ENCODE results near the gene NBEAL1.
"Not testable (repeated sequence)": the region's sequence is repeated elsewhere in the genome, so short reads cannot be mapped to it uniquely, and the experiment has no call there.

The NBEAL1 gene

GRCh38 chr2:203040966-203041521 lies 26.4 kb downstream of the NBEAL1 start:
- DNase-seq: no peak

GRCh38 chr2:203042178-203042577 lies 27.5 kb downstream of the NBEAL1 start:
- no peak for DNase-seq

GRCh38 chr2:203043226-203043625 lies 28.6 kb downstream of the NBEAL1 start:
- no peak for DNase-seq

- no peak for DNase-seq
These were observed 31.2 kb downstream of the NBEAL1 start for GRCh38 chr2:203045867-203046266.

- no peak for DNase-seq
These were observed 37.9 kb downstream of the NBEAL1 start for GRCh38 chr2:203052539-203052938.

GRCh38 chr2:203059567-203060240 lies 45.0 kb downstream of the NBEAL1 start:
- no peak for DNase-seq

GRCh38 chr2:203061346-203061745 lies 46.7 kb downstream of the NBEAL1 start:
- DNase-seq: no peak

GRCh38 chr2:203062126-203062525 lies 47.5 kb downstream of the NBEAL1 start:
- DNase-seq: no peak

GRCh38 chr2:203066519-203067091 lies 51.9 kb downstream of the NBEAL1 start:
- DNase-seq: not testable (repeated sequence)

- no peak for DNase-seq
These were observed 56.0 kb downstream of the NBEAL1 start for GRCh38 chr2:203070701-203071100.

- DNase-seq: no peak
These were observed 56.5 kb downstream of the NBEAL1 start for GRCh38 chr2:203071148-203071547.

- no peak for DNase-seq
These were observed 57.7 kb downstream of the NBEAL1 start for GRCh38 chr2:203072371-203072770.

- DNase-seq: no peak
These were observed 62.8 kb downstream of the NBEAL1 start for GRCh38 chr2:203077451-203077850.

GRCh38 chr2:203080447-203081045 lies 65.9 kb downstream of the NBEAL1 start:
- DNase-seq: no peak

- no peak for DNase-seq
These were observed 68.7 kb downstream of the NBEAL1 start for GRCh38 chr2:203083328-203083727.

- DNase-seq: not testable (repeated sequence)
These were observed 71.7 kb downstream of the NBEAL1 start for GRCh38 chr2:203086381-203086780.

- DNase-seq: not testable (repeated sequence)
These were observed 76.0 kb downstream of the NBEAL1 start for GRCh38 chr2:203090721-203091120.

GRCh38 chr2:203097735-203098134 lies 83.1 kb downstream of the NBEAL1 start:
- peak; percentile 1 for DNase-seq

- not testable (repeated sequence) for DNase-seq
These were observed 87.7 kb downstream of the NBEAL1 start for GRCh38 chr2:203102357-203102756.

GRCh38 chr2:203104273-203104672 lies 89.6 kb downstream of the NBEAL1 start:
- DNase-seq: no peak

- DNase-seq: no peak
These were observed 91.3 kb downstream of the NBEAL1 start for GRCh38 chr2:203105996-203106395.

GRCh38 chr2:203110496-203110895 lies 95.8 kb downstream of the NBEAL1 start:
- DNase-seq: not testable (repeated sequence)

GRCh38 chr2:203112342-203112741 lies 97.7 kb downstream of the NBEAL1 start:
- no peak for DNase-seq

- not testable (repeated sequence) for DNase-seq
These were observed 100.6 kb downstream of the NBEAL1 start for GRCh38 chr2:203115201-203115700.
